ENCODE data around the gene MYDGF.

Gene MYDGF

GRCh38 chr19:4695224-4695731 is 25.1 kb upstream of the MYDGF start:
- Histone ChIP-seq H3F3A (ENCODE audit: insufficient read depth, low read length) (no peaks in the 10 kb centered on the region), H3K79me2 (ENCODE audit: low read length) (no peaks in the 10 kb centered on the region), H3K9ac (ENCODE audit: low read length) (no peak overlapping the region), H3K36me3 (replicated peaks; ENCODE audit: insufficient read depth, low read length) (no peaks in the 10 kb centered on the region), H3K4me1 (ENCODE audit: low read length) (no peaks in the 10 kb centered on the region), H2AFZ (ENCODE audit: low read length) (no peak overlapping the region), H3K9me3 (replicated peaks; ENCODE audit: insufficient read depth, low read length) (no peaks in the 10 kb centered on the region), H3K9me2 (replicated peaks; ENCODE audit: insufficient read depth, low read length) (no peaks in the 10 kb centered on the region), H3K27me3 (replicated peaks; ENCODE audit: insufficient read depth, low read length) (no peaks in the 10 kb centered on the region), H3K4me2 (ENCODE audit: low read depth, low read length) (no peak overlapping the region), H3K4me3 (ENCODE audit: low read length) (no peak overlapping the region), H3K27ac (ENCODE audit: low read length) (no peak overlapping the region), H4K20me1 (ENCODE audit: insufficient read depth, low read length) (no peaks in the 10 kb centered on the region)
- DNase-seq = no peak
- no peak for TF ChIP-seq EZH2phosphoT487 (IDR thresholded peaks at IDR 0.05; ENCODE audit: low read length)
- no peak for TF ChIP-seq EZH2 (optimal IDR thresholded peaks at IDR 0.05; ENCODE audit: low read depth, low read length)
- no peak for TF ChIP-seq CTCF (IDR thresholded peaks at IDR 0.05; ENCODE audit: low read length)

GRCh38 chr19:4694211-4694987 is 24.3 kb upstream of the MYDGF start:
- Histone ChIP-seq H3K9me2 (replicated peaks; ENCODE audit: insufficient read depth, low read length) (no peaks in the 10 kb centered on the region), H3K27me3 (replicated peaks; ENCODE audit: insufficient read depth, low read length) (no peaks in the 10 kb centered on the region), H4K20me1 (ENCODE audit: insufficient read depth, low read length) (no peaks in the 10 kb centered on the region), H3K27ac (ENCODE audit: low read length) (no peak overlapping the region), H3K4me2 (ENCODE audit: low read depth, low read length) (no peak overlapping the region), H3K79me2 (ENCODE audit: low read length) (no peaks in the 10 kb centered on the region), H3F3A (ENCODE audit: insufficient read depth, low read length) (no peaks in the 10 kb centered on the region), H3K9me3 (replicated peaks; ENCODE audit: insufficient read depth, low read length) (no peaks in the 10 kb centered on the region), H2AFZ (ENCODE audit: low read length) (no peak overlapping the region), H3K9ac (ENCODE audit: low read length) (no peak overlapping the region), H3K4me1 (ENCODE audit: low read length) (no peaks in the 10 kb centered on the region), H3K4me3 (ENCODE audit: low read length) (no peak overlapping the region), H3K36me3 (replicated peaks; ENCODE audit: insufficient read depth, low read length) (no peaks in the 10 kb centered on the region)
- DNase-seq = no peak
- TF ChIP-seq EZH2 (optimal IDR thresholded peaks at IDR 0.05; ENCODE audit: low read depth, low read length) = no peak
- no peak for TF ChIP-seq EZH2phosphoT487 (IDR thresholded peaks at IDR 0.05; ENCODE audit: low read length)
- TF ChIP-seq CTCF (IDR thresholded peaks at IDR 0.05; ENCODE audit: low read length) = no peak

GRCh38 chr19:4693471-4694121 is 23.5 kb upstream of the MYDGF start:
- Histone ChIP-seq H3K4me3 (ENCODE audit: low read length) (no peak overlapping the region), H3K36me3 (replicated peaks; ENCODE audit: insufficient read depth, low read length) (no peaks in the 10 kb centered on the region), H3K9me2 (replicated peaks; ENCODE audit: insufficient read depth, low read length) (no peaks in the 10 kb centered on the region), H3K4me2 (ENCODE audit: low read depth, low read length) (no peak overlapping the region), H3K27me3 (replicated peaks; ENCODE audit: insufficient read depth, low read length) (no peaks in the 10 kb centered on the region), H3K9me3 (replicated peaks; ENCODE audit: insufficient read depth, low read length) (no peaks in the 10 kb centered on the region), H3K9ac (ENCODE audit: low read length) (no peak overlapping the region), H3K4me1 (ENCODE audit: low read length) (no peaks in the 10 kb centered on the region), H3F3A (ENCODE audit: insufficient read depth, low read length) (no peaks in the 10 kb centered on the region), H4K20me1 (ENCODE audit: insufficient read depth, low read length) (no peaks in the 10 kb centered on the region), H2AFZ (ENCODE audit: low read length) (no peak overlapping the region), H3K79me2 (ENCODE audit: low read length) (no peaks in the 10 kb centered on the region), H3K27ac (ENCODE audit: low read length) (no peak overlapping the region)
- DNase-seq = no peak
- no peak for TF ChIP-seq EZH2 (optimal IDR thresholded peaks at IDR 0.05; ENCODE audit: low read depth, low read length)
- no peak for TF ChIP-seq CTCF (IDR thresholded peaks at IDR 0.05; ENCODE audit: low read length)
- TF ChIP-seq EZH2phosphoT487 (IDR thresholded peaks at IDR 0.05; ENCODE audit: low read length) = no peak

Measured in MM.1S (cell line).